DOHH2 (cell line): ENCODE data around the gene SIRT5.

Source experiments
- H3F3A ChIP-seq: fragments of 200-600 bp; sonication (generic), shearing (Covaris generic); 2 replicates; pipeline ENCODE4 v1.6.0; 2016; ENCODE audit warnings: antibody characterized with exemption, mild to moderate bottlenecking; ENCODE audit not compliant: control insufficient read depth, insufficient read depth
- H3K27ac ChIP-seq: fragments of 200-600 bp; sonication (generic); 2 replicates; pipeline ENCODE4 v1.5.1; 2014; ENCODE audit warnings: low read depth, mild to moderate bottlenecking, low read length, moderate library complexity
- H3K27me3 ChIP-seq: fragments of 200-600 bp; sonication (generic); 2 replicates; pipeline ENCODE4 v1.6.1; 2014; ENCODE audit warnings: mild to moderate bottlenecking, low read length, mixed read lengths; ENCODE audit not compliant: control insufficient read depth
- H3K36me3 ChIP-seq: fragments of 200-600 bp; sonication (generic); 2 replicates; pipeline ENCODE4 v1.6.1; 2014; ENCODE audit warnings: mild to moderate bottlenecking, low read length, moderate library complexity, mixed read lengths; ENCODE audit not compliant: control insufficient read depth
- H3K4me1 ChIP-seq: fragments of 200-600 bp; sonication (generic); 2 replicates; pipeline ENCODE4 v1.6.1; 2014; ENCODE audit warnings: mild to moderate bottlenecking, low read length, mixed read lengths; ENCODE audit not compliant: control insufficient read depth
- H3K4me2 ChIP-seq: fragments of 200-600 bp; sonication (generic); 2 replicates; pipeline ENCODE4 v1.6.0; 2014; ENCODE audit warnings: mild to moderate bottlenecking, low read length, moderate library complexity
- H3K4me3 ChIP-seq: fragments of 200-600 bp; sonication (generic); 2 replicates; pipeline ENCODE4 v1.5.1; 2014; ENCODE audit warnings: mild to moderate bottlenecking, low read length, mixed read lengths
- H3K79me2 ChIP-seq: fragments of 200-600 bp; sonication (generic); 2 replicates; pipeline ENCODE4 v1.6.1; 2014; ENCODE audit warnings: mild to moderate bottlenecking, low read length, mixed read lengths; ENCODE audit not compliant: control insufficient read depth
- H3K9me2 ChIP-seq: fragments of 200-600 bp; sonication (generic); replicated peaks from 2 replicates; pipeline ENCODE4 v1.6.1; 2014; ENCODE audit warnings: mild to moderate bottlenecking, low read length, mixed read lengths; ENCODE audit not compliant: control insufficient read depth
- H3K9me3 ChIP-seq: fragments of 200-600 bp; sonication (generic); 2 replicates; pipeline ENCODE4 v1.6.1; 2014; ENCODE audit warnings: antibody characterized with exemption, low read length, mixed read lengths; ENCODE audit not compliant: control insufficient read depth, insufficient read depth
- H4K20me1 ChIP-seq: fragments of 200-600 bp; sonication (generic); 2 replicates; pipeline ENCODE4 v1.6.0; 2014; ENCODE audit warnings: low read depth, mild to moderate bottlenecking, antibody characterized with exemption, low read length, moderate library complexity; ENCODE audit not compliant: control insufficient read depth, insufficient read depth
- CTCF ChIP-seq: fragments of 200-600 bp; sonication (generic); IDR thresholded peaks from one replicate; pipeline ENCODE4 v1.5.1; 2014; ENCODE audit warnings: antibody characterized with exemption, mild to moderate bottlenecking, low read depth, low read length; ENCODE audit not compliant: poor library complexity, severe bottlenecking
- EZH2phosphoT487 ChIP-seq: fragments of 200-600 bp; sonication (generic); IDR thresholded peaks from 2 replicates; pipeline ENCODE4 v1.6.1; 2017; ENCODE audit warnings: borderline replicate concordance, mild to moderate bottlenecking, antibody characterized with exemption, low read length, moderate library complexity, mixed read lengths

Gene SIRT5

GRCh38 chr6:13576017-13576416 lies 1.6 kb downstream of the SIRT5 start:
- Histone ChIP-seq H3K36me3 (peaks cover 8% of the 10 kb centered on the region; the same call in 1 of the 2 replicates), H3K27ac (no peak overlapping the region), H3K27me3 (no peaks in the 10 kb centered on the region), H3K9me2 (no peaks in the 10 kb centered on the region), H3K79me2 (peaks cover 23% of the 10 kb centered on the region), H3K4me1 (peaks cover 18% of the 10 kb centered on the region), H3K4me2 (peak overlapping the region; percentile 96), H3K9me3 (no peaks in the 10 kb centered on the region), H3K4me3 (peak overlapping the region; percentile 92), H3F3A (peaks cover 5% of the 10 kb centered on the region; the same call in 1 of the 2 replicates), H4K20me1 (no peaks in the 10 kb centered on the region)
- TF ChIP-seq CTCF (no peak), EZH2phosphoT487 (no peak)

- H3K27ac ChIP-seq = no peak overlapping the region
These were observed 3.5 kb downstream of the SIRT5 start for GRCh38 chr6:13577926-13578325.

GRCh38 chr6:13579911-13580310 lies 5.5 kb downstream of the SIRT5 start:
- Histone ChIP-seq H3K9me3 (no peaks in the 10 kb centered on the region), H3K27ac (no peak overlapping the region), H3K4me3 (no peak overlapping the region), H4K20me1 (no peaks in the 10 kb centered on the region), H3K79me2 (peaks cover 21% of the 10 kb centered on the region), H3K4me2 (no peak overlapping the region), H3K27me3 (no peaks in the 10 kb centered on the region), H3K4me1 (peaks cover 10% of the 10 kb centered on the region), H3K36me3 (peaks cover 7% of the 10 kb centered on the region; the same call in 1 of the 2 replicates), H3K9me2 (no peaks in the 10 kb centered on the region), H3F3A (peaks cover 2% of the 10 kb centered on the region; the same call in 1 of the 2 replicates)
- TF ChIP-seq CTCF (no peak), EZH2phosphoT487 (no peak)

More at GRCh38 chr6:13577926-13578325, 3.5 kb downstream of the SIRT5 start:
- Histone ChIP-seq H3K4me3 (no peak overlapping the region), H3K36me3 (peaks cover 8% of the 10 kb centered on the region; the same call in 1 of the 2 replicates), H3K27me3 (no peaks in the 10 kb centered on the region), H4K20me1 (no peaks in the 10 kb centered on the region), H3K9me3 (no peaks in the 10 kb centered on the region), H3K9me2 (no peaks in the 10 kb centered on the region), H3F3A (peaks cover 5% of the 10 kb centered on the region; the same call in 1 of the 2 replicates), H3K4me1 (peaks cover 18% of the 10 kb centered on the region), H3K4me2 (no peak overlapping the region), H3K79me2 (peaks cover 23% of the 10 kb centered on the region)
- no peak for TF ChIP-seq CTCF
- no peak for TF ChIP-seq EZH2phosphoT487

- Histone ChIP-seq H3K9me3 (no peaks in the 10 kb centered on the region), H3K36me3 (peaks cover 8% of the 10 kb centered on the region), H3K9me2 (no peaks in the 10 kb centered on the region), H3F3A (no peaks in the 10 kb centered on the region), H4K20me1 (no peaks in the 10 kb centered on the region), H3K27ac (no peak overlapping the region), H3K79me2 (peaks cover 8% of the 10 kb centered on the region), H3K4me2 (no peak overlapping the region), H3K27me3 (no peaks in the 10 kb centered on the region), H3K4me3 (no peak overlapping the region), H3K4me1 (no peaks in the 10 kb centered on the region)
- TF ChIP-seq EZH2phosphoT487 (no peak), CTCF (no peak)
These were observed 7.4 kb downstream of the SIRT5 start for GRCh38 chr6:13581700-13582229.
